ENCODE measurements around the gene AFAP1L1. TPM values are rescaled to one million over a fixed set of nuclear protein-coding genes. Genes with fewer than 3 reads are reported as not detected.

Gene AFAP1L1
- total and polyA plus RNA-seq, 2 of the 13 experiments (the other 11 are each of a cell fraction or from before 2014, with no cell fraction given) = 0.38 to 1.0 TPM

DNA sequence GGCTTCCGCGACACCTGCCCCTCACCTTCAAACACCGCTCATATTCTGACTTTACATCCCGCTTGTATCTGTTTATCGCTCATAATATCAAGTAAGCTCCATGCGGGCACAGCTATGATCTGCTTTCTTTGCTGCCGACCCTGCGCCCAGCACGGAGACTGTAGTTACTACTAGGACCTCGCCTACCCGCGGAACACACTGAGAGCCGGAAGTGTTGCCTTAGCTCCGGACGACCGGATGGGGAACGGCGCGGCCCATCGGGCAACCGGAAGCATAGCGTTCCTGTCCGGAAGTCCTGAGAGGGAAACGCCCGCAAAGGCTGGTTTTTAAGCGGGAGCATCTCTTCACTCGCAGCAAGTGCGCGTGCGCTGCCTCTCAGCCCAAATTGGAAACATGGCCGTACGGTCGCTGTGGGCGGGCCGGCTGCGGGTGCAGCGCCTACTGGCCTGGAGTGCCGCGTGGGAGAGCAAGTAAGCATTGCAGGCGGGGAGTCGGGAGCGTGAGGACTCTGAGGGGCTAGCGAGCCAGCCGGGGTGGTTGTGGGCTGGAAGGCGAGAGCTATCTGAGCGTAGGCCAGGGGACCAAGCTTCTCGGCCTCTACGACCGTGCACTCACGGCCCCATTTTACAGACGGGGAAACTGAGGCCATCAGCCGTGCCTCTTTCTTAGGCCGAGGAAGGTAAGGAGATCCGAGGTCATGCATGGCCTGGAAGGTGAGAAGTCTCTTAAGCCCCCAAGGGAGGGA is 73.7 kb downstream of the AFAP1L1 start, which contains the start of gene GRPEL2 (continued):
- no peak for TF ChIP-seq ZBTB3 (CRISPR knock-in tag; IDR thresholded peaks at IDR 0.05; ENCODE audit: borderline replicate concordance, low read depth)
- 0 out of 2 replicates have a peak, but pooled peaks have one; percentile 60 for TF ChIP-seq CBFB (CRISPR knock-in tag; IDR thresholded peaks at IDR 0.05)
- no peak for TF ChIP-seq ZNF841 (CRISPR knock-in tag; IDR thresholded peaks at IDR 0.05; ENCODE audit: borderline replicate concordance)
- peak; percentile 91 for TF ChIP-seq KMT2B (CRISPR knock-in tag; IDR thresholded peaks at IDR 0.05)
- no peak for TF ChIP-seq NFRKB (IDR thresholded peaks at IDR 0.05)
- no peak for TF ChIP-seq RNF2 (conservative IDR thresholded peaks at IDR 0.05; ENCODE audit: low read depth)
- no peak; the same call in 1 of the 2 replicates for TF ChIP-seq ELF4 (CRISPR knock-in tag; IDR thresholded peaks at IDR 0.05; ENCODE audit: borderline replicate concordance)
- peak; percentile 86; the same call in 1 of the 2 replicates for TF ChIP-seq ZNF670 (CRISPR knock-in tag; IDR thresholded peaks at IDR 0.05; ENCODE audit: borderline replicate concordance)
- no peak; the same call in 1 of the 2 replicates for TF ChIP-seq RAD21 (CRISPR knock-in tag; IDR thresholded peaks at IDR 0.05)
- TF ChIP-seq ZNF256 (CRISPR knock-in tag; conservative IDR thresholded peaks at IDR 0.05) = no peak
- no peak for TF ChIP-seq U2AF2 (IDR thresholded peaks at IDR 0.05; ENCODE audit: low read depth, low read length)
- TF ChIP-seq, protein P1, sequence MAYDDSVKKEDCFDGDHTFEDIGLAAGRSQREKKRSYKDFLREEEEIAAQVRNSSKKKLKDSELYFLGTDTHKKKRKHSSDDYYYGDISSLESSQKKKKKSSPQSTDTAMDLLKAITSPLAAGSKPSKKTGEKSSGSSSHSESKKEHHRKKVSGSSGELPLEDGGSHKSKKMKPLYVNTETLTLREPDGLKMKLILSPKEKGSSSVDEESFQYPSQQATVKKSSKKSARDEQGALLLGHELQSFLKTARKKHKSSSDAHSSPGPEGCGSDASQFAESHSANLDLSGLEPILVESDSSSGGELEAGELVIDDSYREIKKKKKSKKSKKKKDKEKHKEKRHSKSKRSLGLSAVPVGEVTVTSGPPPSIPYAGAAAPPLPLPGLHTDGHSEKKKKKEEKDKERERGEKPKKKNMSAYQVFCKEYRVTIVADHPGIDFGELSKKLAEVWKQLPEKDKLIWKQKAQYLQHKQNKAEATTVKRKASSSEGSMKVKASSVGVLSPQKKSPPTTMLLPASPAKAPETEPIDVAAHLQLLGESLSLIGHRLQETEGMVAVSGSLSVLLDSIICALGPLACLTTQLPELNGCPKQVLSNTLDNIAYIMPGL (CRISPR knock-in tag; IDR thresholded peaks at IDR 0.05; ENCODE audit: borderline replicate concordance in 1 of 2, low read depth in 1 of 2) = peak; percentile 76 to 84
- no peak; the same call in 1 of the 2 replicates for TF ChIP-seq ATF1 (CRISPR knock-in tag; IDR thresholded peaks at IDR 0.05)
- TF ChIP-seq NRL (CRISPR knock-in tag; IDR thresholded peaks at IDR 0.05; ENCODE audit: borderline replicate concordance) = 0 out of 2 replicates have a peak, but pooled peaks have one; percentile 59
- TF ChIP-seq ZNF343 (CRISPR knock-in tag; IDR thresholded peaks at IDR 0.05) = 0 out of 2 replicates have a peak, but pooled peaks have one; percentile 55
- no peak for TF ChIP-seq MIER3 (CRISPR knock-in tag; IDR thresholded peaks at IDR 0.05; ENCODE audit: borderline replicate concordance)
- TF ChIP-seq RBFOX2 (IDR thresholded peaks at IDR 0.05; ENCODE audit: low read depth, low read length) = peak; percentile 95
- TF ChIP-seq CAMTA2 (CRISPR knock-in tag; IDR thresholded peaks at IDR 0.05; ENCODE audit: borderline replicate concordance) = no peak
- no peak for TF ChIP-seq ZNF292 (CRISPR knock-in tag; IDR thresholded peaks at IDR 0.05; ENCODE audit: borderline replicate concordance, low read depth)
- TF ChIP-seq, protein P2, sequence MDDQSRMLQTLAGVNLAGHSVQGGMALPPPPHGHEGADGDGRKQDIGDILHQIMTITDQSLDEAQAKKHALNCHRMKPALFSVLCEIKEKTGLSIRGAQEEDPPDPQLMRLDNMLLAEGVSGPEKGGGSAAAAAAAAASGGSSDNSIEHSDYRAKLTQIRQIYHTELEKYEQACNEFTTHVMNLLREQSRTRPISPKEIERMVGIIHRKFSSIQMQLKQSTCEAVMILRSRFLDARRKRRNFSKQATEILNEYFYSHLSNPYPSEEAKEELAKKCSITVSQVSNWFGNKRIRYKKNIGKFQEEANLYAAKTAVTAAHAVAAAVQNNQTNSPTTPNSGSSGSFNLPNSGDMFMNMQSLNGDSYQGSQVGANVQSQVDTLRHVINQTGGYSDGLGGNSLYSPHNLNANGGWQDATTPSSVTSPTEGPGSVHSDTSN (CRISPR knock-in tag; IDR thresholded peaks at IDR 0.05; ENCODE audit: borderline replicate concordance) = no peak
- TF ChIP-seq, protein P3, sequence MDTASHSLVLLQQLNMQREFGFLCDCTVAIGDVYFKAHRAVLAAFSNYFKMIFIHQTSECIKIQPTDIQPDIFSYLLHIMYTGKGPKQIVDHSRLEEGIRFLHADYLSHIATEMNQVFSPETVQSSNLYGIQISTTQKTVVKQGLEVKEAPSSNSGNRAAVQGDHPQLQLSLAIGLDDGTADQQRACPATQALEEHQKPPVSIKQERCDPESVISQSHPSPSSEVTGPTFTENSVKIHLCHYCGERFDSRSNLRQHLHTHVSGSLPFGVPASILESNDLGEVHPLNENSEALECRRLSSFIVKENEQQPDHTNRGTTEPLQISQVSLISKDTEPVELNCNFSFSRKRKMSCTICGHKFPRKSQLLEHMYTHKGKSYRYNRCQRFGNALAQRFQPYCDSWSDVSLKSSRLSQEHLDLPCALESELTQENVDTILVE (CRISPR knock-in tag; IDR thresholded peaks at IDR 0.05) = peak; percentile 90
- 0 out of 2 replicates have a peak, but pooled peaks have one; percentile 44 for TF ChIP-seq HMG20B (CRISPR knock-in tag; conservative IDR thresholded peaks at IDR 0.05)
- peak; percentile 50; the same call in 1 of the 2 replicates for TF ChIP-seq RBAK (CRISPR knock-in tag; IDR thresholded peaks at IDR 0.05)
- no peak; the same call in 1 of the 2 replicates for TF ChIP-seq BRCA1 (CRISPR knock-in tag; IDR thresholded peaks at IDR 0.05)
- TF ChIP-seq EED (CRISPR knock-in tag; IDR thresholded peaks at IDR 0.05) = no peak
- TF ChIP-seq SPEN (CRISPR knock-in tag; IDR thresholded peaks at IDR 0.05; ENCODE audit: low read depth) = peak; percentile 90
- TF ChIP-seq KLF15 (CRISPR knock-in tag; IDR thresholded peaks at IDR 0.05; ENCODE audit: borderline replicate concordance) = no peak

All from HepG2 (cell line).